IPS-NIHi7 (cell line): ENCODE results near the gene EIF4H.
"Not testable (repeated sequence)": the region's sequence is repeated elsewhere in the genome, so short reads cannot be mapped to it uniquely, and the experiment has no call there.

ENCODE experiments used
- DNase-seq: peaks from one replicate; pipeline ENCODE4 v3.0.0; 2012; ENCODE audit warnings: mixed read lengths; ENCODE audit errors: extremely low spot score

The EIF4H gene

GRCh38 chr7:74224907-74225306 lies 50.8 kb downstream of the EIF4H start:
- not testable (repeated sequence) for DNase-seq

GRCh38 chr7:74225400-74225799 lies 51.2 kb downstream of the EIF4H start:
- DNase-seq, result no peak

GRCh38 chr7:74226633-74227032 lies 52.5 kb downstream of the EIF4H start:
- peak; percentile 8 for DNase-seq

GRCh38 chr7:74228951-74229900 lies 55.1 kb downstream of the EIF4H start:
- peak; percentile 8 for DNase-seq

DNA sequence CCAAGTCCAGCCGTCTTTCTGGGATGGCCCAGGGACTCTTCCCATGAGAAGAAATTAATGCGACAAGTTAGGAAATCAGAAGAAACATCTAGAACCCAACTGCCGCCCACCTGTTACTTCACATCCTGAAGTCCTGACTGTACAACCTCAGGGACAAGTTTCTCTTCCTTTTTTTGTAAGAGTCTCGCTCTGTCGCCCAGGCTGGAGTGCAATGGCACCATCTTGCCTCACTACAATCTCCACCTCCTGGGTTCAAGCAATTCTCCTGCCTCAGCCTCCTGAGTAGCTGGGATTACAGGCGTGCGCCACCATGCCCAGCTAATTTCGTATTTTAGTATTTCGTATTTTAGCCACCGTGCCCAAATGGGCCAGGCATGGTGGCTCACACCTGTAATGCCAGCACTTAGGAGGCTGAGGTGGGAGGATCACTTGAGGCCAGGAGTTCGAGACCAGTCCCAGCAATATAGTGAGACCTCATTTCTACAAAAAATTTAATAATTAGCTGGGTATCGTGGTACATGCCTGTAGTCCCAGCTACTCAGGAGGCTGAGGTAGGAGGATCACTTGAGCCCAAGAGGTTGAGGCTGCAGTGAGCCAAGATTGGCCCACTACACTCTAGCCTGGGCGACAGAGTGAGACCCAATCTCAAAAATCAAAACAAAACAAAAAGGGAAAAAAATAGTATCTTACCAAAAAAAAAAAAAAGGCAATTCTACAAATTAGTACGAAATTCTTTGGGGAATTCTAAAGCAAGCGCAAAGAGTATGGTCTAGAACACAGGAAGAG lies 56.5 kb downstream of the EIF4H start:
- no peak for DNase-seq

GRCh38 chr7:74231232-74231590 lies 57.1 kb downstream of the EIF4H start:
- DNase-seq, result no peak

- DNase-seq, result peak; percentile 6
These were observed 59.6 kb downstream of the EIF4H start for GRCh38 chr7:74233655-74234285.

DNA sequence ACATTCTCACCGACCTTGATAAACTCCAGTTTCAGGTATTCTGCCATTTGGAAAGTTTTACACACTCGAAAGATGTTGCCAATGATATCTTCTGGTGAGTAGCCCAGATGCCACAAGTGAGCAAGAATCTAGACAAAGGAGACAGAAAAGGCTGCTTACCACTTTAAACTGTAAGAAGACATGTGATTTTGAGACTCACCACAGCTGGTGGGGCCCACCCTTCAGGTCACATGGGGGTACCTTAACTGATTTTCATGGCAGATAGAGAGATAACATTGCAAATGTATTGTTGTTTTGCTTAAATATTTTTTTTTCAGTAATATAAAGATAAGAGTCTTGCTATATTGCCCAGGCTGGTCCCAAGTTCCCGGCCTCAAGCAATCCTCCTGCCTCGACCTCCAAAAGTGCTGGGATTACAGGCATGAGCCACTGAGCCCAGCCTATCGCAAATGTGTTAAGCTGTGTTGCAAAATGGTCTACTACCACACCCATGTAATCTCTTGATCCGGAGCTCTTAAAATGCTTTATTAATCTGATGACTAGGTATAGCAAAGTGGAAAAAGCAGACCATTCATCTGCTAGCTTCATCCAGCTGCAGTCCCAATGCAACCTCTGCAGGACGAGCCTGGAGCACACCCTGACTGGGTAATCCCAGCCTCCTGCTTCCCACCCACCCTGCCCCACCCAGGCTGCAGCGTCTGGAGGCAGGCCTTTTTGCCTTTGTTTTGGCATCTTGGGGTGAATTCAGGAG lies 61.5 kb downstream of the EIF4H start:
- DNase-seq, result no peak

GRCh38 chr7:74236284-74236683 lies 62.1 kb downstream of the EIF4H start:
- DNase-seq, result no peak

- DNase-seq, result peak; percentile 4
These were observed 66.3 kb downstream of the EIF4H start for GRCh38 chr7:74240482-74240881.

- DNase-seq, result no peak
These were observed 67.9 kb downstream of the EIF4H start for GRCh38 chr7:74242122-74242443.

- DNase-seq, result no peak
These were observed 72.3 kb downstream of the EIF4H start for GRCh38 chr7:74246497-74246896.
